ENCODE measurements around the gene ANKRD44.
"Not testable (repeated sequence)": the region's sequence is repeated elsewhere in the genome, so short reads cannot be mapped to it uniquely, and the experiment has no call there.

The ANKRD44 gene

DNA sequence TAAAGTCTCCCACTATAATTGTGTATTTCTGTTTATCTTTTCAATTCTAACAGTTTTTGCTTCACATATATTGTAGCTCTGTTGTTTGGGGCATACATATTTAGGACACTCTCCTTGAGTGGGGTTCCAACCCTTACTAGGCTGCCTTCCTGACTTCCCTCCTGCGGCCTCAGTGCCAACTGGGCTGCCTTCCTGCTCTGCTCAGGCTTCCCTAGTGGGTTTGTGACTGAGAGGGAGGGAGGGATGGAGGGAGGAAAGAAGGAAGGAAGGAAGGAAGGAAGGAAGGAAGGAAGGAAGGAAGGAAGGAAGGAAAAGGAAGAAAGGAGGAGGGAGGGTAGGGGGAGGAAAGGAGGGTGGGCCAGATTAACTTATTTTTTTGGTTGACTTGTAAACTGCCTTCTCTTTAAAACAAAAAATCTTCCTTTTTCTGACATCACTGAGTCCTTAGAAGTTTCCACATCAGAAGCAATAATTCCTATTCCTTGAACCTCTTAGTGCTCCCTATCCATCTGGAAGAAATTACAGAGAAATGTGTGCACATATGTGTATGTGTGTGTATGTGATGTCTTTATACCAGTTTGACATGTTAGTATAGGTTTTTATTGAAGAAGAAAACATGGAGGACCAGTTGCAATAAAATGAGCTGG is 238.7 kb downstream of the ANKRD44 start:
- no peak for DNase-seq

DNA sequence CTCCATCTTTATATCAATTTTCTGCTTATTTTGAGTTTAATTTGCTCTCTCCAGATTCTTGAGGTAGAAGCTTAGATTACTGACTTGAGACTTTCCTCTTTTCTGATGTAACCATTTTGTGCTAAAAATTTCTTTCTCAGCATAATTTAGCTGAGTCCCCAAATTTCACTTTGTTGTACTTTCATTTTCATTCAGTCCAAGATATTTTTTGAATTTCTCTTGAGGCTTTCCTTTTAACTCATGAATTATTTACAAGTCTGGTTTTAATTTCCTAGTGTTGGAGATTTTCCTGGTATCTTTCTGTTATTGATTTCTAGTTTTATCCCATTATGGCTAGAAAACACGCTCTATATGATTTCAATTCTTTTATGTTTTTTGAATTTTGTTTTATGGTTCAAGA is 239.4 kb downstream of the ANKRD44 start:
- DNase-seq, result no peak

DNA sequence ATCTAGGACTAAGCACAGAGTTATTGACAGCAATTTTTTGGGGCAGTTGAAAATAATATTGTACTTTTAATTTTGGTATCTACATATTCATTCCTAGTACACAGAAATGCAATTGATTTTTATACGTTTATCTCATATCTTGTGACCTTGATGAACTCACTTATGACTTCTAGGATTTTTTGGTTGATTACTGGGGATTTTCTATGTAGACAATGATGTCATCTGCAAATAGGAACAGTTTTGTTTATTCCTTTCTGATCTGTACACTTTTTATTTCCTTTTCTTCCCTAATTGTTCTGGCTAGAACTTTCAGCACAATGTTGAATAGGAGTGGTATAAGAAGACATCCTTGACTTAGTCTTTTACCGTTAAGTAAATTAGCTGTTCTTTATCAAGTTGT is 240.6 kb downstream of the ANKRD44 start:
- DNase-seq, result no peak

DNA sequence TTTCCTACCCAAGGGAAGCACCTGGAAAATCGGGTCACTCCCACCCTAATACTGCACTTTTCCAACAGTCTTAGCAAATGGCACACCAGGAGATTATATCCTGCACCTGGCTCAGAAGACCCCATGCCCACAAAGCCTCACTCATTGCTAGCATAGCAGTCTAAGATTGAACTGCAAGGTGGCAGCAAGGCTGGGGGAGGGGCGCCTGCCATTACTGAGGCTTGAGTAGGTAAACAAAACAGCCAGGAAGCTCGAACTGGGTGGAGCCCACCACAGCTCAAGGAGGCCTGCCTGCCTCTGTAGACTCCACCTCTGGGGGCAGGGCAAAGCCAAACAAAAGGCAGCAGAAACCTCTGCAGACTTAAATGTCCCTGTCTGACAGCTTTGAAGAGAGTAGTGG is 248.0 kb downstream of the ANKRD44 start:
- not testable (repeated sequence) for DNase-seq

DNA sequence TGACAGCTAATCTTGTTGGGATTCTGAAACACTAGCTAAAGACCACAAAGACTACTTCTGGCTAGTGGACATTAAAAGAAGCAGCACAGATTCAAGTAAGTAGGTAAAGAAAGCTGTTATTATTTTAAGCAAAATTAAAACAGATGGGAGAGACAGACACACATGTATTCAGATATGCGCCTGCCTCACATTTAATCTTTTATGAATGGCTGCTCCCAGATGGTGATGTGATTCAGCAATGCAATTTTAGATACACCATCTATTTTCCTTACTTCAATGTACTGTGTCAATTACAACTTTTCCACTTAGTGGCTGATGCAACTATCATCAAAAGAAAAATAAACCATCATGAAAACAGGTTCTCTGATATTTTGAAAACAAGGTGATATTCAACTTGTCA is 251.1 kb downstream of the ANKRD44 start:
- DNase-seq, result no peak

DNA sequence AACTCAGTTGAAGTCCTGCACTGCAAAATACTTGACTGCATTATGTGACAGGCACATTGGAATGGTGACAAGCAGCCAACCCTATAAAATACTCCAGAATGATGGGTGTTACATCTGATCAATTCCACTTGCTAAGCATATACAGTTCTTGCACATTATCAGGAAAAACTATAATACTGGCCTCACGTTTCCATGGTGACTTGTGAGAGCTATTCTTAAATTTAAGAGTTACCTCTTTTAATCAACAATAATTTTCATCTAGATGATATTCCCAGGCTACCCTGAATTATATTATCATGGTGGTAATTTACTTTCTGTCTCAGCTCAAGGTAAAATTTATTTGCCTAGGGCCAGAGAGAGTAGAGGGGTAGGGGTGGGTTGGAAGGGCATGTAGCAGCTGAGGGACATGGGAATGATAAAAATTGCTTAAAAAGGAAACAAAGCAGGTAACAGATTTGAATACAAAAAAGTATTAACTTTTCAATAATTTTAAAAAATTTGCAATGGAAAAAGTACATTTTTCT is 251.7 kb downstream of the ANKRD44 start:
- DNase-seq, result no peak

DNA sequence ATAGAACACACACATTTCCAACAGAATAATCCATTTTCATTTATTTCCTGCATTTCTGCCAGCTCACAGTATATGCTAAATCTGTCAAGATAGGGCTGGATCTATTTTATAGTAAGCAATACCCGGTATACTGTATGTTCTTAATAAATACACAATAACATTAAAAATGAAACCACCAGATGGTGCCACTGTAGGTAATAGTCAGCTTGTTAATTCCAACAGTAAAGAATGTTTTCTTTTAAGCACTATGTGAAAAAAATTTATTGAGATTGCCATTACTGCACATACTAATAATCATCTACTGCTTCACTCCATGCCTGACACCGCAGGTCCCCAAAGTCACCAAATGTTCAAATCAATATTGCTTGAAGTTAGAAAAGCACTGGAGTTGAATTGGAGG is 252.6 kb downstream of the ANKRD44 start:
- no peak for DNase-seq

DNA sequence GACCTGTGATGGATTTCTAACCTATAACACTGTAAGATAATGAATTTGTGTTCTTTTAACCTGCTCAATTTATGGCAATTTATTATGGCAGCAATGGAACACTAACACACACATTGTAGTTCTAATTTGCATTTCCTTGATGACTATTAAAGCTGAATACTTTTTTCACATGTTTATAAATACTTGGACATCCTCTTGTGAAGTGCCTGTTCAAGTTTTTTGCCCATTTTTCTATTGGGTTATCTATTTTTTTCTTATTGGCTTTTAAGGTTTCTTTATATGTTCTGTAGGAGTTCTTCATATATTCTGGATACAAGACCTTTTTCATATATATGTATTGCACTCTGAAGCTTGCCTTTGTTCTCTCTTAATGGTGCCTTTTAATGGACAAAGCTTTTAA is 255.5 kb downstream of the ANKRD44 start:
- no peak for DNase-seq

DNA sequence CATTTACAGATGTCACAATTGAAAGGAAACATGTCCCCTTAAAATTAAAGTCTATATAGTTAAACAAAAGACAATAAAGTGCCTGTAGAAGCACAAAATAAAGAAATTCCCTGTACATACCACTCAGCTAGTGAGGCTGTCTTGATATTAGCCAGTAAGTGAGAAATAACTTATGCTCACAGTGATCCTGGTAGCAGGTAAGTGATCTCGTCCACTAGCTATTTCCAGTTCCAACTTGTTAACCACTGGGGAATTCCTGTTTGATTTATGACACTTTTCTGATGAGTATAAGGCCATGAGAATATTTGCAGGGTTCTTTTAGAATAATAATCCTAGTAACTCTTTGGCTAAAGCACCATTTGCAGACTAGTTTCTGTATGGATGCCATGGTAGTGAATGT is 256.1 kb downstream of the ANKRD44 start:
- no peak for DNase-seq

DNA sequence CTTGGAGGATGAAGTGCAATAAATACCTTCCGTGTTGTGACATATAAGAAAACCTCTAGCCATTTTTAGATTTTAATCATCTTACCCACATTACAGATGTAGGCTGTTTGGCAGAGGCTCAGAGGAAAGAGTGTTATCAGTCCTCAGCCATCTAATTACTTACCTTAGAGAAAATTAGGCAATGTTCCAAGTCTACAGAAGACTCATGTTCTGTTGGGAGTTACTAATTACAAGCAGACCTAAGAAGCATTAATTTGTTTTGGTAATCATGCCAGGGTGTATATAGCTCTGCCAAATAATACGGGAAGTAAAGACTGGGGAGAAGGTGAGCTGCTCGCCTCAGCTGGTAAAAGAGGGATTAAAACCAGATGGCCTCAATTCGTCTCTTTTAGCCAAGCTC is 258.2 kb downstream of the ANKRD44 start:
- DNase-seq, result no peak

DNA sequence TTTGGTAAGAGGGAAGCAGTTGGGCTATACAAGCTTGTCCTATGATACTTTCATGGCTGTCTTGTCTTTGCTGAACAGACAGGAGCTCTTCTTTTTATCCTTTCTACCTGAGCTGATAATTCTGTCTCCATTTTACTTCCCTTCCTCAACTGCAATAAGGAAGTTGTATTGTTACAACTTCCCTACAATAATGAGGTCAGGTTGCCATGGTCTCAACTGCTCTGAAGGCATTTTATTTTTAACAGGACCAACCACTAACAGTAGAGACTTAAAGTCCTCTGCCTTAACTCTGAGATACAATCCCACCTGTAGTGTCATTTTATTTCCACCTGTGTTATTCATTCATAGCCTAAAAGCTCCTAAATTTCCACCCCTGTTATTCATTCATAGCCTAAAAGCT is 265.5 kb downstream of the ANKRD44 start:
- DNase-seq, result peak; percentile 62 to 82

DNA sequence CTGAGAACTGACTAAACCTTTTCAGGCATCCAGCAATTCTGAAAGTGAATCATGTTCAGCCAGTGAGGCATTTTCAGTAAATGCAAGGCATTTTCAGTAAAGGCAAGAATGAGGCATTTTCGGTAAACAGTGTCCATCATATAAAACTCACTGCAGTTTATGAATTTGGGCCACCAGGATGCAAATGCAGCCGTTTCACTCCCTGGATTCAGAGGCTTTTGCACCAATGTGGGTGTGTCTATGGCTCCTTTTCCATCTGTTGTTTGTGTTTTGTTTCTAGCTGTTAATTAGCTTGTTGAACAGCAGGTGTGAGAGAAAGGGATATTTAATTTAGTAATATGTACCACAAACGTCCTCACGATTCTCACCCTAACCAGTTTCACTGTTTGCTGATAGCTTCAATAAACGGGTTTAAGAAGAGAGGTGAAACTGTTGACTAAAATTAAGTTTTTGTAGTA is 267.8 kb downstream of the ANKRD44 start:
- DNase-seq, result no peak

DNA sequence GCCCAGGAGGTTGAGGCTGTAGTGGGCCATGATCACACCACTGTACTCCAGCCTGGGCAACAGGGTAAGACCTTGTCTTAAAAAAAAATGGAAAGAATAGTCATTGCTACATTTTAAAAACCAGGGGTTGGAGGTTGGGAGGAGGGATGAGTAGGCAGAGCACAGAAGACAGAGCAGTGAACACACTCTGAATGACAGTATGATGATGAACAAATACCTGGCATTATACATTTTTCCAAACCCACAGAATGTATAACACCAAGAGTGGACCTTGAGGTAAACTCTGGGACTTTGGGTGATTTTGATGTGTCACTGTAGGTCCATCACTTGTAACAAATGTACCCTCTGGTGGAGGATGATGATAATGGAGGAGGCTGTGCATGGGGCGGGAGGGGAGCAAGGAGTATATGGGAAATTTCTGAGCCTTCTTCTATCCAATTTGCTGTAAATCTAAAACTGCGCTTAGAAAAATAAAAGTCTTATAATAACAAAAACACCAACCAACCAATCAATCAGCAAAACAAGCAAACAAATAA is 272.6 kb downstream of the ANKRD44 start:
- DNase-seq, result no peak

DNA sequence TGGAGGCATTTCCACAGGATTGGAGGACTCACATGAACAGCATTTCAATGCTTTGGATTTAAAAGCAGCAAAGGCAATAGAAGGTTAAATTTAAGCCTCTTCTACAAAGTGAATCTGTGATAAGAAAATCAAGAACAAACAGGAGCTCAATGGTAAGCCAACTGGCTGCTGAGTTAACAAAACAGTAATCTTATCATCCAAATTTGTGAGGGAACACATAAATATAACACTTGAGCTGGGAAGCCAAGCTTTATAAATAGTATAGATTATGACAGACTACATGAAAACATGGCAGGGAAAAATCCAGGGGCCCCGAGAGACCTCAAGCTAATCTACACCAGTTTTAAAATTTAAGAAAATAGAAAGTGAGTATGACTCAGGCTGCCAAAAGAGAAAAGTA is 275.6 kb downstream of the ANKRD44 start:
- no peak for DNase-seq

DNA sequence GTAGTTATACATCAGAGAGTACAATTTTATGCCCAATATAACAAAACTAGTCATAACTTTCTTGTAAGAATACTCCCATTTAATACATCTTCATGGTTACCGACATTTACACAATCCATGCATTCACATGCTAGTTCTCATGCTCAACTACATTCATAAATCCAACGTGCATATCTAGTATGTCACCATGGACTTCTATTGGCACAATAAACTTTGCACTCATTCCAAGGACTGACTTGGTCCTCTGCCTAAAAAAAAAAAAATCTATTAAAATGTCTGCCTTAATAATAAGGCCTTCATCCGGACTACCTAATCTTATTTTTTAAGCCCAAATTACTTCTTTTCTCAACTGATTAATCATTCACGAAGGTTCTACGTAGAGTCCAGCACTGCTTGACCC is 276.3 kb downstream of the ANKRD44 start:
- DNase-seq, result no peak

DNA sequence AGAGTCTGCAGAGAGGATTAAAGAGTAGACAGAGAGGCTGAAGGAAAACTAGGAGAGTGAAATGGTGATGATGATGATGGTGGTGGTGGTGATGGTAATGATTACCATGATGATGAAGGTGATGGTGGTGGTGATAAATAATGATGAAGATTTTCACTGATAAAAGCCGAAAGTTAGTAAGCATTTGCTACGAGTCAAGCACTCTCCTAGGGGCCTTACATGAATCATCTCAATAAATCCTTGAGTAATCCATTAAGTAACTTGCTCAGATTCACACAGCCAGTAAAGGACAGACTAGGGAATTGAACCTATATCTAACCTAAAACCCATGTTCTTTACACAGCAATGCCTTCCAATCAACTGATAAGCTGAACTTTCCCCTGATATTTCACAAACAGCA is 277.4 kb downstream of the ANKRD44 start:
- no peak for DNase-seq

DNA sequence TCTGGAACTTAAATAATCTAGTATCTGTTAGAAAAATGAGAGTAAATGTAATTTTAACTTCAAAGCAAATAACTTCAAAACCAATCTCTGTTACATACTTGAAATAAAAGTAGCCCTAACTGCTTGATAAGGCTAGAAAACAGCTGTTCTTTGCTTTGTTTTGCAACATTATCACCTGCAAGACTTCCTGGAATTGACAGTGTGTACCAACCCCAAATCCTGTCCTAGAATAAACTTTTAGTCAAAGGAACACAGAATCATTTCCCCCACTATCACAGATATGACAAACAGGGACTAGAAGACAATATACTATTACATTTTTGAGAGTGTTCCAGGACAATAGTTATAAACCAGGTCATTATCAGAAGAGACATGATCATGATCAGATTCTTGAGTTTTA is 278.8 kb downstream of the ANKRD44 start:
- DNase-seq, result no peak

DNA sequence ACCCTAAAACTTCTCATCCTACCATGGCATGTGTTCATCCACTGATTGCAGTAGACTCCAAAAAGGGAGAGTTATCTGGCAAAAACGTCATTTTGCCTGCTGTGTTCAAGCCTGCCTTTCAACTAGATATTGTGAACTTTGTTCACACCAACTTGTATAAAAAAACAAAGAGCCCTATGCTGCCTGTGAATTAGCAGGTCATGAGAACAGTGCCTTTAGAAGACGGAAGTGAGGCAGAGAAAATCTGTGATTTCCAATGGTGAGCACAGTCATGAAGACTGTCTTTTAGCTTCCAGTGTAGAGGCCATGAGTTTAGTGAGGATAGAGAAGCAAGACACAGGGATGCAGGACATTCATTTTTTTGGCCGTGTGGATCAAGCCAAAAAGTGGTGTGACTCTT is 280.5 kb downstream of the ANKRD44 start:
- no peak for DNase-seq

DNA sequence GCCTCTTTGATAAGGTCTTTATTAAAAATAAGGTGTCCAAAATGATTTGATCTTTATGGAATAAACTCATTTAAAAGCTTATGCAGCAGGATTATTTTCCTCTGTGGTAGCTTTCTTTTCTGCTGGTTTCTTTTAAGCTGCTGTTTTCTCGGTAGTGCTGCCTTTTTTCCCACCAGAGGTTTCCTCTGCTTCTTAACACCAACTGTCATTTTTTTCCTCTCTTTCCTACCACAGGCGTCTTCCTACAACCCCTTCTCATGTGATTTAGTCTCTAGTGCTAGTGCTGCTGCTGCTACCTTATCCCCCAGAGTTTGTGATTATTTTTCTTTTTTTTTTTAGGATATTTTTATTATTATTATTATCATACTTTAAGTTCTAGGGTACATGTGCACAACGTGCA is 281.9 kb downstream of the ANKRD44 start:
- DNase-seq, result no peak

DNA sequence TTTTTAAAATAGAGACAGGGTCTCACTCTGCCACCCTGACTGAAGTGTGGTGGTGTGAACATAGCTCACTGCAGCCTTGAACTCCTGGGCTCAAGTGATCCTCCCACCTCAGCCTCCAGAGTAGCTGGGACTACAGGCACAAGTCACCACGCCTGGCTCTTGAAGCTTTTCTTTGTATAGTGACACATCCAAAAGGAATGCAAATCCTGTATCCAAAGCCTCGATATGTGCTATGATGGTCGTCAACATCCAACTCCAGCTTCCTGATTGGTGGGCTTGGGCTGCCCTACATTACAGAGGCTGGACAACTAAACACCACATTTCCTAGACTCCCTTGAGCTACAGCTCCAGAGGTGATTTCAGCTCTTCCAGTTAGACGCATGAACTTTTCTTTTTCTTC is 282.4 kb downstream of the ANKRD44 start:
- no peak for DNase-seq

DNA sequence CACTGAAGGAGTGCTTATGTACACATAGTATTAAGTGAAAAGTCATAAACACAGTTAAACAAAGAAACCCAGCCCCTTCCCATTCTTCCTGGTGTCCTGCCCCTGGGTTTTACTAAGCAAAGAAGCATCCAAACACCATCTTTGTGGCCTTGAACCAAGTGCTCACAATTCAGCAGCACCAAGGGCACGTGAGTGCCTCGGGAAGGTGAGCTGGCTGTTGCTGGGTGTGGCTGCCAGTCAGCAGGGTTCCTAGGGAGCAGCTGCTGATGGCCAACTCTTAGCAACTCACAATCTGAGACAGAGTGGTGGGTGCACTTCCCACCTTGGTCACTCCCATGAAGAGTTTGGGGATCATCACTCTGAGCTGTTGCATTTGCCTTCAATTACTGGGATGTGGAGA is 286.4 kb downstream of the ANKRD44 start:
- DNase-seq, result no peak

DNA sequence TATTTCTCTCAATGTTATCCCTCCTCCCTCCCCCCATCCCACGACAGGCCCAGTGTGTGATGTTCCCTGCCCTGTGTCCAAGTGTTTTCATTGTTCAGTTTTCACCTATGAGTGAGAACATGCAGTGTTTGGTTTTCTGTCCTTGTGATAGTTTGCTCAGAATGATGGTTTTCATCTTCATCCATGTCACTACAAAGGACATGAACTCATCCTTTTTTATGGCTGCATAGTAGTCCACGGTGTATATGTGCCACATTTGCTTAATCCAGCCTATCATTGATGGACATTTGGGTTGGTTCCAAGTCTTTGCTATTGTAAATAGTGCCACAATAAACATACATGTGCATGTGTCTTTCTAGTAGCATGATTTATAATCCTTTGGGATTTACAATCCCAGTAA is 289.7 kb downstream of the ANKRD44 start:
- DNase-seq, result not testable (repeated sequence)

DNA sequence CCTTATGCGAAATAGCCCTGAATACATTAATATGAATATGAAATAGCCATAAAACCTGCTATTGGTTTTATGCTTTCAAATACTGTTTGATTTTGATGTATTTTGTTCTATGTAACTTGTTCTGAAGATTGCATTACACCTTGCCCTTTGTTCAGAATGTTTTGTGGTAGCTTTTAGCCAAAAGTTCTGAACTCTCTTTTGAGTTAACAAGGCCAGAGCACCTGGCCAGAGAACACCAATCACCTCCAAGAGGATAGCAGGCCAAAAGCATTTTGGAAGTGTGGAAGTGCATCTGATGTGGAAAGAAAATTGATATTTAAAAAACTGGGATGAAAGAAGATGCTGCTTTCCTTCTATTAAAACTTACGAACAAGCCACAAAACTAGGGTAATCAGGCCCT is 297.5 kb downstream of the ANKRD44 start:
- DNase-seq, result no peak

DNA sequence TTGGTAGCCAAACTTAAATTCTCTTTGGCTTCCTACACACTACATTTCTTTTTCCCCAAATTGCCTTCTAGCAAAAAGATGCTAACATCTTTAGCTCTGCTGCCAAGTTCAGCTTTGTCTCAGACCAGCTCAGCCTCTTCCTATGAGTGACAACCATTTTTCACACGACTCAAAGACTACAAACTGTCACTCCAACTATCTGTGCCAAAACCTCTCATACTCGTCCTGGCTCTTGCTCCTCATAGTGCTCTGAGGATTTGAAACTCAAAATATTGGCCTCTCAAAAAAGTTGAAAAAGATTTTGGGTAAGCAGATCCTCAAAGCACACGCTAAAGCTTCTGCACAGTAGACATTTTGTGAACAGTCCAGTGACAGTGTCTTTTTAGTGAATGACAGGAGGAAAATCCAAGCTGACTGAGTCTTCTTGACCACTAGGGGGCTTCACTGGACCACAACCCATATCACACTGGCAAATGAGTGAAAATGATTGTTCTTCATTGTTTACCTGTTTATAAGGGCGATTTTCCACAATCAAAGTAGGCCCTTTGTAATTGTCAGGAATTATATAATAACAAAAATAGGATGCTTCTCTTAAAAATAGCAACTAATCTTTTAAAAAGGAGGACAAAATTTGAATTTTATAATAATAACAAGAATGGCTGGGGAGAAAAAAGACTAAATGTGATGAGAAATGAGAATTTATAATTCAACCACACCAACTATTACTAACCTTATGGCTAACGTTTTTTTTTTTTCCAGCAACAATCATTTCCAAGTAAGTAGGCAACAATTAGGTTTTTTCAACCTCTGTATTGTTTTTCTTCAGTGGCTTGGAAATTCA is 298.6 kb downstream of the ANKRD44 start:
- DNase-seq, result peak; percentile 54 to 64
